Activated CD4-positive, alpha-beta T cell treated with anti-CD3 and anti-CD28 coated beads, Interleukin-2, amount 50 U/mL, for 1 hour (primary cell): ENCODE measurements around the gene CHMP2A.
"Not testable (repeated sequence)": the region's sequence is repeated elsewhere in the genome, so short reads cannot be mapped to it uniquely, and the experiment has no call there.

Experiments used
- DNase-seq: peaks from one replicate; pipeline ENCODE4 v3.0.0-alpha.2; 2020

The CHMP2A gene

GRCh38 chr19:58553799-58554493 is 959 bp downstream of the CHMP2A start:
- no peak for DNase-seq

GRCh38 chr19:58552655-58553054 is 2.2 kb downstream of the CHMP2A start:
- DNase-seq, result no peak

GRCh38 chr19:58551577-58552471 is 3.1 kb downstream of the CHMP2A start:
- DNase-seq, result no peak

- DNase-seq, result no peak
Measured at GRCh38 chr19:58551123-58551497, 3.8 kb downstream of the CHMP2A start.

GRCh38 chr19:58550362-58551122 is 4.4 kb downstream of the CHMP2A start:
- DNase-seq, result no peak

GRCh38 chr19:58549664-58550361 is 5.1 kb downstream of the CHMP2A start:
- no peak for DNase-seq

GRCh38 chr19:58548859-58549663 is 5.8 kb downstream of the CHMP2A start:
- DNase-seq, result no peak

- no peak for DNase-seq
Measured at GRCh38 chr19:58547323-58548312, 7.3 kb downstream of the CHMP2A start.

GRCh38 chr19:58546019-58546530 is 8.8 kb downstream of the CHMP2A start:
- no peak for DNase-seq

- DNase-seq, result no peak
Measured at GRCh38 chr19:58545286-58546018, 9.5 kb downstream of the CHMP2A start.

GRCh38 chr19:58544591-58545285 is 10.2 kb downstream of the CHMP2A start:
- peak; percentile 71 for DNase-seq

GRCh38 chr19:58543826-58544590 is 10.9 kb downstream of the CHMP2A start, which contains the start of gene TRIM28:
Gene TRIM28, plus strand, starts transcription at chr19:58544064. Its CDS starts 694 bp downstream, at chr19:58544758.
- DNase-seq, result peak; percentile 100

GRCh38 chr19:58542641-58543372 is 12.1 kb downstream of the CHMP2A start:
- DNase-seq, result not testable (repeated sequence)

- DNase-seq, result not testable (repeated sequence)
Measured at GRCh38 chr19:58539169-58539559, 15.7 kb downstream of the CHMP2A start.

GRCh38 chr19:58538257-58539168 is 16.4 kb downstream of the CHMP2A start:
- no peak for DNase-seq
